PC-3 (cell line): Measurements from ENCODE around the gene AMER2.

ENCODE experiments used
- EZH2 ChIP-seq: fragments of 300-600 bp; sonication (generic); IDR thresholded peaks from one replicate; pipeline ENCODE4 v1.6.1; 2017; ENCODE audit warnings: antibody characterized with exemption, mild to moderate bottlenecking, low read length; ENCODE audit not compliant: unreplicated experiment
- EZH2phosphoT487 ChIP-seq: fragments of 300-600 bp; sonication (generic); IDR thresholded peaks from 2 replicates; pipeline ENCODE4 v1.6.1; 2018; ENCODE audit warnings: mild to moderate bottlenecking, antibody characterized with exemption, low read length, borderline replicate concordance
- TF ChIP-seq, protein P1 (sequence below): fragments of 300-600 bp; sonication (generic); conservative IDR thresholded peaks from 2 replicates; pipeline ENCODE4 v1.5.1; 2017; ENCODE audit warnings: antibody characterized with exemption, low read depth, mild to moderate bottlenecking, low read length

DNA sequence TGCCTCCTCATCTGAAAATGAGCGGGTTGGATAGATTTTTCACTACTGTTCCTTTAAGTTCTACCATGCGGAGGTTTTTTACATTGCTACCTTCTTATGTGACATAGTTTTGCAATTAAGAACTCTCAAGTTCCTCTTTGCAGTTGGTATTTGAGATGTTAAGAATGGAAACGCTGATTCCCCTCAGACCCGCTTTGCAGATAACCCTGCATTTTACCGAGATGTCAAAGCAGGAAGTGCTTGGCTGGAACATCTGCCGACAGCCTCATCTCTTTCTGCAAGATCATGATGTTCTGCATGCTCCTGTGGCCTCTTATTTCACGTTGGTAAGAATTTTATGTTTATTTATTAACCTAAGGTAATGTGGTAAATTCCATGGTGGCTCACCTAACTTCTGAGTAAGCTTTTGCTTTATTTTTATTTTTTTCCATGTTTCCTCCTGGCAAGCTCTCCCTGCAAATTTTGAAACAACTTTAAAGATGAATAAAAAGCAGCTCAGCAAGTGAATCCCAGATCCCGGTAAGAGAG lies 53.6 kb downstream of the AMER2 start:
- TF ChIP-seq, protein P1, sequence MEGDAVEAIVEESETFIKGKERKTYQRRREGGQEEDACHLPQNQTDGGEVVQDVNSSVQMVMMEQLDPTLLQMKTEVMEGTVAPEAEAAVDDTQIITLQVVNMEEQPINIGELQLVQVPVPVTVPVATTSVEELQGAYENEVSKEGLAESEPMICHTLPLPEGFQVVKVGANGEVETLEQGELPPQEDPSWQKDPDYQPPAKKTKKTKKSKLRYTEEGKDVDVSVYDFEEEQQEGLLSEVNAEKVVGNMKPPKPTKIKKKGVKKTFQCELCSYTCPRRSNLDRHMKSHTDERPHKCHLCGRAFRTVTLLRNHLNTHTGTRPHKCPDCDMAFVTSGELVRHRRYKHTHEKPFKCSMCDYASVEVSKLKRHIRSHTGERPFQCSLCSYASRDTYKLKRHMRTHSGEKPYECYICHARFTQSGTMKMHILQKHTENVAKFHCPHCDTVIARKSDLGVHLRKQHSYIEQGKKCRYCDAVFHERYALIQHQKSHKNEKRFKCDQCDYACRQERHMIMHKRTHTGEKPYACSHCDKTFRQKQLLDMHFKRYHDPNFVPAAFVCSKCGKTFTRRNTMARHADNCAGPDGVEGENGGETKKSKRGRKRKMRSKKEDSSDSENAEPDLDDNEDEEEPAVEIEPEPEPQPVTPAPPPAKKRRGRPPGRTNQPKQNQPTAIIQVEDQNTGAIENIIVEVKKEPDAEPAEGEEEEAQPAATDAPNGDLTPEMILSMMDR = no peak
- TF ChIP-seq EZH2 (no peak), EZH2phosphoT487 (no peak)
